Measurements from ENCODE around the gene COQ6. TPM values are rescaled to one million over a fixed set of nuclear protein-coding genes. Genes with fewer than 3 reads are reported as not detected.
"Not testable (repeated sequence)": the region's sequence is repeated elsewhere in the genome, so short reads cannot be mapped to it uniquely, and the experiment has no call there.

COQ6 gene
- total RNA-seq (26.1 TPM), polyA plus RNA-seq (29.7 TPM)

DNA sequence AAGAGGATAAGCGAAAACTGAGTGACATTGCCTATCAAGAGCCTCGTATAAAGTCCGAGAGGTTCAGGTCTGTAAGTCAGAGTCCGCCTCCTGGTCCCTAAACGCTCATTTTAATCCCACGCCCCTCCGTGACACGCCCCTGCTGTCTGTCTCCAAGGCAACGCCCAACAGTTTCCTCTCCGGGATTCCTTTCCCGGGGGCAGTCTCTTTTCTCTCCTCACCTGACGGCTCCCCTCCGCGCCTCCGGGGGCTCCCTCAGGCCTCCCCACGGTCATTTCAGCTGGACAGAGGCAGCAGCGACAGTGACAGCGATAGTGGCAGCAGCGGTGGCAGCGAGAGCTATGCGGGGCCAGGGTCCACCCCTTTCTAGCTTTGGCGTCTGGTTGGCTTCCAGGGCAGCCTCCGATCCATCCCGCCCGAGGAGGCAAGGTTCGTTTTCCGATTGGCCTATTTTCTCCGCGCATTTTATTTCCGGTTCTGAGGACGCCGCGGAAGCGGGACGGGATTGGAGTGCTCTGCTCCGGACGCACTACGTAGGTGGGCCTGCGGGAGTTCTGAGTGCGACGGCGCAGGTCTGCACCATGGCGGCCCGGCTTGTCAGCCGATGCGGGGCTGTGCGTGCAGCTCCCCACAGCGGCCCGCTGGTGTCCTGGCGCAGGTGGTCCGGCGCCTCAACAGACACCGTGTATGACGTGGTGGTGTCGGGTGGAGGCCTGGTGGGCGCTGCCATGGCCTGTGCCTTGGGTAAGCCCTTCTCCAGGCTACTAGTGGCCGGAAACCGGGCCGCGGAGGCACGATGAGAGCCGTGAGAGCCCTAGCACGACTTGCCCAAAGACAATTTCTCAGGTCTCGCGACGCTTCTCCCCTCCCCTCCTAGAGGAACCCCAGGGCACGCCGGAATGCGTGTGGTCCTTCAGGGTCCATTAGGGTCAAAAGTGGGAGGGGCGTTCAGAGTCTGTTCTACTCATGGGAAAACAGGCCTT is at the start of gene COQ6, which contains the start of gene FAM161B:
COQ6 (plus strand) TSS at position 551 of the 983 bp plus-strand sequence; CDS start at position 582, 31 bp downstream.
FAM161B (minus strand) TSS at position 343 of the 983 bp plus-strand sequence; CDS start at position 275, 68 bp downstream.
- under 1% methylated on average over 70 of the region's 70 CpGs for WGBS
- Histone ChIP-seq H3K36me3 (ENCODE audit: insufficient read depth) (no peaks in the 10 kb centered on the region), H3K27ac (ENCODE audit: low read depth) (peak within 1 kb of the TSS; percentile 92), H3K4me1 (ENCODE audit: insufficient read depth) (no peaks in the 10 kb centered on the region), H3K4me3 (ENCODE audit: low read depth, low read length) (peak within 1 kb of the TSS; percentile 69)
- DNase-seq (ENCODE audit: extremely low spot score) = peak; percentile 98

DNA sequence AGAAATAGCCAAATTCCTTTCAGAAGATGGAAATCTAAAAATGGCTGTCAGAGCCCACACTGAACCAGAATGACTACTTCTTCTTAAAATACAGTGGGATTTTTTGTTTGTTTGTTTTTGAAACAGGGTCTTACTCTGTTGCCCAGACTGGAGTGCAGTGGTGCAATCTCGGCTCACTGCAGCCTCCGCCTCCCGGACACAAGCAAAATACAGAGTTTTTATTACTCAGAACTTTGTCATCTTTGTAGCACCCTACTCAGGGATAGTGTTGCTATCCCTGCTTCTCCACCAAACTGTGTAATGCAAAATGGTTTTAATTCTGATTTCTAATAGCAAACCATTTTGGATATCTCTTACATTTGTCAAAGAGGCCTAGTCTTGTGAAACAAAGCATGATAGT is 47.1 kb upstream of the COQ6 start:
- Histone ChIP-seq H3K4me1 (ENCODE audit: insufficient read depth) (no peaks in the 10 kb centered on the region), H3K4me3 (ENCODE audit: low read depth, low read length) (no peak overlapping the region), H3K27ac (ENCODE audit: low read depth) (no peak overlapping the region), H3K36me3 (ENCODE audit: insufficient read depth) (peaks cover 6% of the 10 kb centered on the region)
- no peak for DNase-seq (ENCODE audit: extremely low spot score)
- 81% methylated on average over 3 of the region's 3 CpGs for WGBS

DNA sequence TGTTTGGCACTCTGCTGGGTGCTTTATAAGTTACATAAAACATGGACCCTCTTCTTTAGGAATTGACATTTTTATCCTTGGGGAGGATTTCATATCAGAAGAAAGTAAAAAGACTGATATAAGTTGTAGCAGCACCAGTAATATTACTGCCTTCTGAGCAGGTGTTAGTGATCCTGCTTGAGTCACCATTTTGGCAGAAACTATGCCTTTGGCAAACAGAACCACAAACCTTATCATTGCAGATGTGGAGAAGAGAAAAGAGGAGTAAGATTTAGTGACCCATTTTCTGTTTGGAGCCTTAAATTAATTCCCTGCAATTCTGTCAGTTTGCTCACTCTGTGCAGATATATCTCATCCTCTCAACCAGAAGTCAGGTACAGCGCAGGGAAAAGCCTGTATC is 40.4 kb upstream of the COQ6 start:
- H3K36me3 ChIP-seq (ENCODE audit: insufficient read depth) = peaks cover 9% of the 10 kb centered on the region
- WGBS = 94% methylated on average over 1 of the region's 1 CpG
- no peaks in the 10 kb centered on the region for H3K4me1 ChIP-seq (ENCODE audit: insufficient read depth)
- no peak overlapping the region for H3K27ac ChIP-seq (ENCODE audit: low read depth)
- DNase-seq (ENCODE audit: extremely low spot score) = no peak
- no peak overlapping the region for H3K4me3 ChIP-seq (ENCODE audit: low read depth, low read length)

DNA sequence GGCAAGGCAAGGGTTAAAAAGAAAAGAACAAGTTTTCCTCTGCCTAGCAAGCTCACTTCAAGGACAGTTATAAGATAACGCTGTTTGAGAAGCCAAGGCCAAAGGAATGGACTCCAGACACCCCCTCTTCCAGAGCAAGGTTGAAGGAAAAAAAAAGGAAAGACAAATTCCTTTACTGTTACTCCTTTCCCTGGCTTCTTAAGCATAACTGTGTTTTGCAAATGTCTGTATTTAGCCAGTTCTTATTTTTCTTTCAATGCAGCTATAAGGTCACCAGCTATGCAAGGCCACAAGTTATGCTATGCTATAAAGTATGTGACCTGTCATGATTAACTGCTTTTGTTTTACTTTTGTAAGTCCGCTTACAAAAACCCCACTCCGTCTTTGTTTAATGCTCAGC is 36.8 kb upstream of the COQ6 start:
- peaks cover 9% of the 10 kb centered on the region for H3K36me3 ChIP-seq (ENCODE audit: insufficient read depth)
- WGBS = 48% methylated on average over 3 of the region's 3 CpGs
- no peaks in the 10 kb centered on the region for H3K4me1 ChIP-seq (ENCODE audit: insufficient read depth)
- no peak for DNase-seq (ENCODE audit: extremely low spot score)
- no peak overlapping the region for H3K4me3 ChIP-seq (ENCODE audit: low read depth, low read length)
- H3K27ac ChIP-seq (ENCODE audit: low read depth) = no peak overlapping the region

DNA sequence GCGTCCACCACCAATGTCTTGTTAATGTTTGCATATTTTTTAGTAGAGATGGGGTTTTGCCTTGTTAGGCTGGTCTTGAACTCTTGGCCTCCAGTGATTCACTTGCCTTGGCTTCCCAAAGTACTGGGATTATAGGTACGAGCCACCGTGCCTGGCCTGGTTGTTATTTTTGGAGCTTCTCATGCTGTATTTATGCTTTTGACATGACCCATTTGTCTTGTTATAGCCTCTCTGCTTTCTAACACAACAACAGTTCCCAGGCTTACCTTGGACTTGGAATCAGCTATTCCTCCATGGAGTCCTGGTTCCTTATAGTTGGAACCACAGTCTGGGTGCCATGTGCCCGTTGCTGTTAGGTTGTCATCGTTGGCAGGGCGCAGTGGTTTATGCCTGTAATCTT is 33.8 kb upstream of the COQ6 start:
- Histone ChIP-seq H3K36me3 (ENCODE audit: insufficient read depth) (peaks cover 3% of the 10 kb centered on the region), H3K27ac (ENCODE audit: low read depth) (no peak overlapping the region), H3K4me3 (ENCODE audit: low read depth, low read length) (no peak overlapping the region), H3K4me1 (ENCODE audit: insufficient read depth) (no peaks in the 10 kb centered on the region)
- no peak for DNase-seq (ENCODE audit: extremely low spot score)
- WGBS = 73% methylated on average over 6 of the region's 6 CpGs

DNA sequence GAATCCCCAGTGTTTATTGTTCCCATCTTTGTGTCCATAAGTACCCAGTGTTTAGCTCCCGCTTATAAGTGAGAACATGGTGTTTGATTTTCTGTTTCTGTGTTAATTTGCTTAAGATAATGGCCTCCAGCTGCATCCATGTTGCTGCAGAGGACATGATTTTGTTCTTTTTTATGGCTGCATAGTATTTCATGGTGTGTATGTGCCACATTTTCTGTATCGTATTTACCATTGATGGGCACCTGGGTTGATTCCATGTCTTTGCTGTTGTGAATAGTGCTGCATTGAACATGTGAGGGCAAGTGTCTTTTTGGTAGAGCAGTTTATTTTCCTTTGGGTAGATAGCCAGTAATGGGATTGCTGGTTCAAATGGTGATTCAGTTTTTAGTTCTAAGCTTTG is 30.6 kb upstream of the COQ6 start:
- not testable (repeated sequence) for H3K36me3 ChIP-seq (ENCODE audit: insufficient read depth); H3K27ac ChIP-seq (ENCODE audit: low read depth); H3K4me3 ChIP-seq (ENCODE audit: low read depth, low read length); H3K4me1 ChIP-seq (ENCODE audit: insufficient read depth); DNase-seq (ENCODE audit: extremely low spot score)
- 100% methylated on average over 2 of the region's 2 CpGs for WGBS

DNA sequence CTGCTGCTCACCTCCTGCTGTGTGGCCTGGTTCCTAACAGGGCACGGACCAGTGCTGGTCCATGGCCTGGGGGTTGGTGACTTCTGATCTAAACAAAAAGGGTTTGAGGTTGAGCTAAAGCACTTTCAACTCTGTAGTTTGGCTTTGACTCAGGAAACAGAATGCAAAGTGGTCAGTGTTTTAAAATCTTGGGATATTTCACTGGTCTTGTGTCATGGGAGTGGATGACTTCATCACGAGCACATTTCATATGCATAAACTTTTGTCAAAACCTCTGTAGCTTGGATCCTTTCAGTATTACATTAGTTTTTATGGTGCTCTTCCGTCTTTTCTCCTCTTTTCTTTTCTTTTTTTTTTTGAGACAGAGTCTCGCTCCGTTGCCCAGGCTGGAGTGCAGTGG is 25.8 kb upstream of the COQ6 start:
- 83% methylated on average over 5 of the region's 5 CpGs for WGBS
- no peak for DNase-seq (ENCODE audit: extremely low spot score)
- Histone ChIP-seq H3K4me1 (ENCODE audit: insufficient read depth) (no peaks in the 10 kb centered on the region), H3K36me3 (ENCODE audit: insufficient read depth) (peaks cover 5% of the 10 kb centered on the region), H3K27ac (ENCODE audit: low read depth) (no peak overlapping the region), H3K4me3 (ENCODE audit: low read depth, low read length) (no peak overlapping the region)

DNA sequence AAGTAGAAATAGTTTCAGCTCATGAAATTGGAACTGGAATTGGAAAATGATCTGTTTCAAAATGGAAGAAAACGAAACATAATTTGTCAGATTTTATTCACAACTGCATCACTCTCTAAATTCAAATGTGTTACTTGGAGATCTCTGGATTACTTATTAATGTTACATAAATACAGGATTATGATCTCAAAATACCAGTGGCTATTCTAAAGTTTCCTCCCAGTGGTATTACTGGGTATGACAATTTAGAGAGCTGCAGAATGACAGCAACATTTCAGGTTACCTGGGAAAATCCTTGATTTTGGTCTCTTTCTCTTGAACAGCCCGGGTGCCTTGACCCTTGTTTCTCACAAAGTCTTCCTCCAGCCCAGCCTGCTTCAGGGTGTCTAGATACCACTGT is 14.4 kb upstream of the COQ6 start:
- Histone ChIP-seq H3K27ac (ENCODE audit: low read depth) (no peak overlapping the region), H3K36me3 (ENCODE audit: insufficient read depth) (peaks cover 10% of the 10 kb centered on the region), H3K4me1 (ENCODE audit: insufficient read depth) (no peaks in the 10 kb centered on the region), H3K4me3 (ENCODE audit: low read depth, low read length) (no peak overlapping the region)
- DNase-seq (ENCODE audit: extremely low spot score) = no peak
- WGBS = 85% methylated on average over 2 of the region's 2 CpGs

DNA sequence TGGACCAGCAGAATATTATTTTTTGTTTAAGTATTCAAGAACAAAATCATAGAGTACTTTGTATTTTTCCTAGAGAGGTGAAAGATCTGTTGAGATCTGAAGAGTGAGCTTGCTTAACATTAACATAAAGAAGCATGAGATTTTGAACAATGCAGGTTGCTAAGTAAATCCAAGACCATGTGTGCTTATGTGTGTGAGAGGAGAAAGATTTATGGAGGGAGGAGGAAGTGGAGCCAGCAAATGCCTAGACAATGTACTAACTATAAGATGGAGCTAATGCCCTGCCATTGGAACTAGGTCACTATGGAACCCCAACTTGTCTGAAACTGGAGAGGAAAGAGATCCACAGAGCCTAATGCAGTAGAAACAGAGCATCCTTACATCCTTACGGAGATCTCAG is 13.6 kb upstream of the COQ6 start:
- Histone ChIP-seq H3K4me1 (ENCODE audit: insufficient read depth) (no peaks in the 10 kb centered on the region), H3K4me3 (ENCODE audit: low read depth, low read length) (no peak overlapping the region), H3K27ac (ENCODE audit: low read depth) (no peak overlapping the region), H3K36me3 (ENCODE audit: insufficient read depth) (peaks cover 10% of the 10 kb centered on the region)
- DNase-seq (ENCODE audit: extremely low spot score) = no peak
- WGBS = 91% methylated on average over 1 of the region's 1 CpG

DNA sequence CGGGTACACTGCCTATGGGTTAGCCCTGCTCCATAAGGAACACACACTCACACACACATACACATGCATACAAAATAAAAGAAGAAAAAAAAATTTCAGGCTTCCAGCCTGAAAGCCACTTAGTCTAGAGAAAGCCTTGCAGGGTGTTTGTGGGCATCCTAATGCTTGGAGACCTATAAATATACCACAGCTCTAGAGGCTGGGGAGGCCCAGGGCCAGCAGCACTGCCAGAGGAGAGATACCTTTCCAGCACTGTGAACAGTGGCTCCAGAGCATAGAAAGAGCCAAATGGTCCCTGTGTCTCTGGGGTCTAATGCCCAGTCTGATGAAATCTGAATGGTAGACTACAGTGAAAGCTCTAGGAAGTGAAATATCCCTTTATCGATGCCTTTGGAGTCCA is 13.1 kb upstream of the COQ6 start:
- no peak for DNase-seq (ENCODE audit: extremely low spot score)
- H3K4me3 ChIP-seq (ENCODE audit: low read depth, low read length) = no peak overlapping the region
- peaks cover 10% of the 10 kb centered on the region for H3K36me3 ChIP-seq (ENCODE audit: insufficient read depth)
- no peaks in the 10 kb centered on the region for H3K4me1 ChIP-seq (ENCODE audit: insufficient read depth)
- WGBS = 96% methylated on average over 2 of the region's 2 CpGs
- no peak overlapping the region for H3K27ac ChIP-seq (ENCODE audit: low read depth)

DNA sequence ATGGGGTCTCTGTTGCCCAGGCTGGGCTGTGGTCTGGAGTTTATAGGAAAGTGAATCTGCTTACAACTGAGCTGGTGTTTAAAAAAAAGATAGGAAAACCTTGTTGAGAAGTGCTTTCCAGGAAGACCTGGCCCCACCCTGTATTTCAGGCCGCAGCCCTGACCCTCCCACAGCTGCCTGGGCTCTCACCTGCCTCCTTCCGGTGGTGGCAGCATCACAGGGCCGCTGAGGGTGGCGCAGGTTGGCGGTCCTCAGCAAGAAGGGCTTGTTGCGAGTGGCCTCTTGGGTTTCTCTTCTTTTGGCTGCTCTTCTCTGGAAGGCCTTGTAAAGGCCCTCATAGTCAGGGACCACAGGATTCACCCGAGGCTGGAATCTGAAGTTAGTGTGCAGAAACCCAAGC is 7.9 kb upstream of the COQ6 start:
- no peak overlapping the region for H3K27ac ChIP-seq (ENCODE audit: low read depth)
- no peak overlapping the region for H3K4me3 ChIP-seq (ENCODE audit: low read depth, low read length)
- H3K36me3 ChIP-seq (ENCODE audit: insufficient read depth) = no peaks in the 10 kb centered on the region
- 85% methylated on average over 7 of the region's 7 CpGs for WGBS
- no peaks in the 10 kb centered on the region for H3K4me1 ChIP-seq (ENCODE audit: insufficient read depth)
- DNase-seq (ENCODE audit: extremely low spot score) = no peak

DNA sequence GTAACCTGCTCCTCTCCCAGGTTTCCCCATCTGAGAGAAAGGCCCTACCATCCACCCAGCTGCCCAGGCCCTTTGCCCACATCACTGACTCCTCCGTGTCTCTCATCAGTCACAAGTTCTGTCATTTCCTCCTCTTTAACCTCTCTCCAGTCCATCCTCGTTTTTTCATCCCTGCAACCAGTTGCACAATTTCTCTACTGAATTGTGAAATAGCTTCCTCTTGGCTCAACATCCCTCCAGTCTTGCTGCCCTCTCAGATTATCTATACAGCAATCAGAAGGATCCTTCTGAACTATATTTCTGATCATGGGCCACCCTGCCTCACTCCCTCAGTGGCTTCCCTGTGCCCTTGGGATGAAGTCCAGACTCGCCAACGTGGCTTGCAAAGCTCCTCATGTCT is 7.0 kb upstream of the COQ6 start:
- WGBS = 53% methylated on average over 4 of the region's 4 CpGs
- Histone ChIP-seq H3K4me3 (ENCODE audit: low read depth, low read length) (no peak overlapping the region), H3K27ac (ENCODE audit: low read depth) (no peak overlapping the region), H3K4me1 (ENCODE audit: insufficient read depth) (no peaks in the 10 kb centered on the region), H3K36me3 (ENCODE audit: insufficient read depth) (no peaks in the 10 kb centered on the region)
- DNase-seq (ENCODE audit: extremely low spot score) = no peak

DNA sequence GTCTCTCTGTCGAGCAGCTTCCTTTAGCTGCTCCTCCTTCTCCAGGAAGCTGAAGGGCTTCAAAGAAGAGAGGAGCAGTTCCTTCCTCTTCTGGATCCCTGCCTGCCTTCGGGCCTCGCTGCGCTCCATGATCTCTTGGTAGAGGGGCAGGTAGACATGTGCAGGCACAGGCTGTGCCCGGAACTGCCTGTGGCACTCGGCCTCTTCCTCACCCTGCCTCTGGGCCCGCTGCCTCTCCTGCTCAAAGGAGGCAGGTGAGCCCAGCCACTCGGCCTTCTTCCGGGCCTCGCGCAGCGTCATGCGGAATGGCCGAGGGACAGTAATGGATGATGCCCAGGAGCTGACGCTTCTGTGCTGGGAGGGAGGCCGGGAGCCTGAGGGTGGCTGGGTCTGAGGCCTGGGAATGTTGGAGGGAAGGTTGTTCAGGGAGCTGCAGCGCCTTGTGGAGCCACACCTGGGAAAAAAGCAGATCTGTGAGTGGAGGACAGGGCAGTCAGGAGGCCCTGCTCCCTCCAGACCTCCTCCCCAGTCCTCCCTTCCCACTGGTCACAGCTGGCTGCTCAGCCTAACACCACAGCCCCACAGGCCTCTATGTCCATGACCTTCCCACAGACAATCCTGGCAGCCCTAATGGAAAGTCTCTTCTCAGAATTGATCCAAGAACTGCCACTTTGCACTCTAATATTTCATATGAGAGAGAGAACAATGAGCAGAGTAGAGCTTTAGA is 5.5 kb upstream of the COQ6 start:
- 87% methylated on average over 17 of the region's 17 CpGs for WGBS
- no peak overlapping the region for H3K4me3 ChIP-seq (ENCODE audit: low read depth, low read length)
- no peak for DNase-seq (ENCODE audit: extremely low spot score)
- no peaks in the 10 kb centered on the region for H3K4me1 ChIP-seq (ENCODE audit: insufficient read depth)
- no peaks in the 10 kb centered on the region for H3K36me3 ChIP-seq (ENCODE audit: insufficient read depth)
- no peak overlapping the region for H3K27ac ChIP-seq (ENCODE audit: low read depth)

DNA sequence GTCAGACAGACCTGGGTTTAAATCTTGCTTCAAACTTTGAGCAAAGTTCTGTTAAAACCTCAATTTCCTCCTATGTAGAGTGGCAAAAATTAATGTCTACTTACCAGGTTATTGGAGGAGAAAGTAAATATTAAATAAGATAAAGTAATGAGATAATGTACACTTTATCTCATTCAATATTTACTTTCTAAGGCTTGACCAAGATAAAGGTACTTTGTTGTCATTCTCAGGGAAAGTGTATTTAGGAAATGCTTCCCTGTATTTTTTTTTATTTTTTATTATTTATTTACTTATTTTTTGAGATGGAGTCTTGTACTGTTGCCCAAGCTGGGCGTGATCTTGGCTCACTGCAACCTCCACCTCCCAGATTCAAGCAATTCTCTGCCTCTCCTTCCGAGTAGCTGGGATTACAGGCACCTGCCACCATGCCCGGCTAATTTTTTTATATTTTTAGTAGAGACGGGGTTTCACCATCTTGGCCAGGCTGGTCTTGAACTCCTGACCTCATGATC is 4.9 kb upstream of the COQ6 start:
- no peaks in the 10 kb centered on the region for H3K4me1 ChIP-seq (ENCODE audit: insufficient read depth)
- 70% methylated on average over 4 of the region's 4 CpGs for WGBS
- H3K4me3 ChIP-seq (ENCODE audit: low read depth, low read length) = no peak overlapping the region
- H3K27ac ChIP-seq (ENCODE audit: low read depth) = no peak overlapping the region
- DNase-seq (ENCODE audit: extremely low spot score) = no peak
- no peaks in the 10 kb centered on the region for H3K36me3 ChIP-seq (ENCODE audit: insufficient read depth)

All from urinary bladder (tissue), 4 donors.